CD14-positive monocyte (primary cell): ENCODE data around the gene CDH12. TPM values are rescaled to one million over a fixed set of nuclear protein-coding genes. Genes with fewer than 3 reads are reported as not detected.

Experiments used
- DNase-seq, 3 donors: peaks; one replicate each; pipeline ENCODE4 v3.0.0-alpha.2; 2011 to 2022
- H2AFZ ChIP-seq: 2 replicates; pipeline ENCODE4 v1.6.0; 2012; ENCODE audit warnings: mild to moderate bottlenecking, low read depth, low read length, inconsistent platforms; ENCODE audit not compliant: insufficient read depth, poor library complexity, severe bottlenecking
- H3K27ac ChIP-seq, 2 donors: 1 replicate in 1 of 2; 2 replicates in 1 of 2; pipeline ENCODE4 v1.5.1; 2012 to 2013; ENCODE audit warnings: low read length in 2 of 2, control low read depth in 1 of 2, inconsistent platforms in 1 of 2, low read depth in 1 of 2, mild to moderate bottlenecking in 1 of 2
- H3K27me3 ChIP-seq, 2 donors: one replicate each; pipeline versions ENCODE4 v1.6.0 to v1.6.1; 2011 to 2013; ENCODE audit warnings: low read length in 2 of 2; ENCODE audit not compliant: control insufficient read depth in 2 of 2, insufficient read depth in 2 of 2
- H3K36me3 ChIP-seq, 2 donors: replicated peaks in 1 of 2; 1 replicate in 1 of 2; 2 replicates in 1 of 2; pipeline versions ENCODE4 v1.5.1 to v1.6.1; 2012 to 2013; ENCODE audit warnings: low read length in 2 of 2, control low read depth in 1 of 2, inconsistent platforms in 1 of 2, mild to moderate bottlenecking in 1 of 2; ENCODE audit not compliant: insufficient read depth in 2 of 2, control insufficient read depth in 1 of 2
- H3K4me1 ChIP-seq, 2 donors: 1 replicate in 1 of 2; 2 replicates in 1 of 2; pipeline versions ENCODE4 v1.5.1 to v1.6.1; 2012 to 2013; ENCODE audit warnings: low read length in 2 of 2, control low read depth in 1 of 2, inconsistent platforms in 1 of 2, mild to moderate bottlenecking in 1 of 2, moderate library complexity in 1 of 2; ENCODE audit not compliant: insufficient read depth in 2 of 2, control insufficient read depth in 1 of 2
- H3K4me2 ChIP-seq: replicated peaks from 2 replicates; pipeline ENCODE3; 2012; ENCODE audit warnings: low read length, moderate library complexity, mild to moderate bottlenecking; ENCODE audit not compliant: poor library complexity, severe bottlenecking; ENCODE audit errors: extremely low read depth
- H3K4me3 ChIP-seq, 3 experiments: fragments of 200-600 bp in 1 of 3; sonication (generic) in 1 of 3; replicated peaks in 1 of 3; 1 replicate in 2 of 3; 2 replicates in 1 of 3; pipeline ENCODE4 v1.5.1; 2011 to 2013; ENCODE audit warnings: low read length in 3 of 3, mild to moderate bottlenecking in 3 of 3, control low read depth in 2 of 3, low read depth in 2 of 3, inconsistent platforms in 1 of 3, moderate library complexity in 1 of 3
- H3K79me2 ChIP-seq: 2 replicates; pipeline ENCODE4 v1.6.0; 2012; ENCODE audit warnings: mild to moderate bottlenecking, control low read depth, inconsistent platforms, low read length, moderate library complexity; ENCODE audit not compliant: insufficient read depth
- H3K9ac ChIP-seq: 2 replicates; pipeline ENCODE4 v1.6.0; 2017; ENCODE audit warnings: low read length, mild to moderate bottlenecking; ENCODE audit not compliant: insufficient read depth, poor library complexity, severe bottlenecking
- H3K9me3 ChIP-seq, 2 donors: replicated peaks in 1 of 2; 1 replicate in 1 of 2; 2 replicates in 1 of 2; pipeline versions ENCODE4 v1.5.1 to v1.6.1; 2012 to 2013; ENCODE audit warnings: low read length in 2 of 2, control low read depth in 1 of 2; ENCODE audit not compliant: control insufficient read depth in 1 of 2, insufficient read depth in 1 of 2
- H4K20me1 ChIP-seq: 2 replicates; pipeline ENCODE4 v1.6.0; 2012; ENCODE audit warnings: mild to moderate bottlenecking, low read length, control low read depth, moderate library complexity; ENCODE audit not compliant: insufficient read depth
- H3K27ac Mint-ChIP-seq, 7 donors: one replicate each; pipeline ENCODE4 v1.8.0; 2020; ENCODE audit warnings: mild to moderate bottlenecking in 7 of 7, mixed read lengths in 7 of 7, moderate library complexity in 6 of 7, inconsistent platforms in 2 of 7
- H3K27me3 Mint-ChIP-seq, 3 donors: one replicate each; pipeline ENCODE4 v1.8.0; 2021 to 2022; ENCODE audit warnings: low read depth in 3 of 3, mild to moderate bottlenecking in 3 of 3, mixed read lengths in 3 of 3, moderate library complexity in 3 of 3, inconsistent platforms in 1 of 3
- H3K36me3 Mint-ChIP-seq, 2 donors: one replicate each; pipeline ENCODE4 v1.8.0; 2020; ENCODE audit warnings: mixed read lengths in 2 of 2, inconsistent platforms in 1 of 2, mild to moderate bottlenecking in 1 of 2
- H3K4me1 Mint-ChIP-seq: one replicate; pipeline ENCODE4 v1.8.0; 2020; ENCODE audit warnings: mild to moderate bottlenecking, mixed read lengths
- H3K4me3 Mint-ChIP-seq, 2 donors: one replicate each; pipeline ENCODE4 v1.8.0; 2020; ENCODE audit warnings: mild to moderate bottlenecking in 2 of 2, mixed read lengths in 2 of 2, moderate library complexity in 1 of 2
- H3K9me3 Mint-ChIP-seq, 7 donors: one replicate each; pipeline ENCODE4 v1.8.0; 2020 to 2022; ENCODE audit warnings: mixed read lengths in 7 of 7, mild to moderate bottlenecking in 6 of 7, moderate library complexity in 6 of 7, inconsistent platforms in 2 of 7
- WGBS: methylation state at CpG from one replicate; pipeline ENCODE4 v1.1.5; 2013; ENCODE audit warnings: missing lambda C conversion rate; ENCODE audit not compliant: insufficient coverage; 5-methylcytosine and 5-hydroxymethylcytosine counted together
- intact Hi-C, 2 donors: fragments of 100-400 bp; cut with micrococcal nuclease; formaldehyde crosslinking; loops; one replicate each; pipeline versions ENCODE4 v1.15.0 to v1.15.1; 2023
- polyA plus RNA-seq, 3 donors: library from polyadenylated mRNA; depleted of rRNA in 1 of 3; unstranded in 2 of 3; stranded (reverse) in 1 of 3; fragments of 300-500 nt in 2 of 3; fragments of >200 nt in 1 of 3; fragmentation: Illumina TruSeq in 2 of 3; gene quantifications; 1 replicate in 2 of 3; 2 replicates in 1 of 3; pipeline ENCODE4 v1.2.3, GENCODE V29; 2012 to 2021
- TF ChIP-seq, protein P1 (sequence below): fragments of 200-600 bp; IDR thresholded peaks from one replicate; pipeline ENCODE4 v1.8.0; 2022; ENCODE audit warnings: antibody characterized with exemption, mild to moderate bottlenecking

Gene CDH12
- polyA plus RNA-seq, 3 donors, result not detected

- no peak overlapping the region for H3K4me3 Mint-ChIP-seq
- no peaks in the 10 kb centered on the region for H3K27me3 Mint-ChIP-seq
- no peaks in the 10 kb centered on the region for H3K4me1 Mint-ChIP-seq
- H3K36me3 Mint-ChIP-seq, result no peaks in the 10 kb centered on the region
- H3K4me1 ChIP-seq, result no peaks in the 10 kb centered on the region
- H4K20me1 ChIP-seq, result no peaks in the 10 kb centered on the region
- DNase-seq, result no peak
- H3K9me3 Mint-ChIP-seq, result peaks cover 3 to 14% (median 6%) of the 10 kb centered on the region in 7 donors
- WGBS, result 83% methylated on average over 2 of the region's 2 CpGs
- no peak overlapping the region for H3K27ac Mint-ChIP-seq
- H3K9me3 ChIP-seq, result peaks cover 10 to 12% of the 10 kb centered on the region in 2 donors
- H3K4me2 ChIP-seq, result no peak overlapping the region
- H3K4me3 ChIP-seq, result no peak overlapping the region
- H2AFZ ChIP-seq, result no peak overlapping the region
- intact Hi-C loops, result no loop called here
- H3K9ac ChIP-seq, result no peak overlapping the region
- H3K27me3 ChIP-seq, result no peaks in the 10 kb centered on the region
- no peaks in the 10 kb centered on the region for H3K36me3 ChIP-seq
- TF ChIP-seq, protein P1, sequence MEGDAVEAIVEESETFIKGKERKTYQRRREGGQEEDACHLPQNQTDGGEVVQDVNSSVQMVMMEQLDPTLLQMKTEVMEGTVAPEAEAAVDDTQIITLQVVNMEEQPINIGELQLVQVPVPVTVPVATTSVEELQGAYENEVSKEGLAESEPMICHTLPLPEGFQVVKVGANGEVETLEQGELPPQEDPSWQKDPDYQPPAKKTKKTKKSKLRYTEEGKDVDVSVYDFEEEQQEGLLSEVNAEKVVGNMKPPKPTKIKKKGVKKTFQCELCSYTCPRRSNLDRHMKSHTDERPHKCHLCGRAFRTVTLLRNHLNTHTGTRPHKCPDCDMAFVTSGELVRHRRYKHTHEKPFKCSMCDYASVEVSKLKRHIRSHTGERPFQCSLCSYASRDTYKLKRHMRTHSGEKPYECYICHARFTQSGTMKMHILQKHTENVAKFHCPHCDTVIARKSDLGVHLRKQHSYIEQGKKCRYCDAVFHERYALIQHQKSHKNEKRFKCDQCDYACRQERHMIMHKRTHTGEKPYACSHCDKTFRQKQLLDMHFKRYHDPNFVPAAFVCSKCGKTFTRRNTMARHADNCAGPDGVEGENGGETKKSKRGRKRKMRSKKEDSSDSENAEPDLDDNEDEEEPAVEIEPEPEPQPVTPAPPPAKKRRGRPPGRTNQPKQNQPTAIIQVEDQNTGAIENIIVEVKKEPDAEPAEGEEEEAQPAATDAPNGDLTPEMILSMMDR, result no peak
- H3K27ac ChIP-seq, result no peak overlapping the region
- H3K79me2 ChIP-seq, result no peaks in the 10 kb centered on the region
These were observed 227.7 kb downstream of the CDH12 start for GRCh38 chr5:22625451-22625850.

GRCh38 chr5:22621084-22621483 lies 232.1 kb downstream of the CDH12 start:
- Histone ChIP-seq H3K79me2 (no peaks in the 10 kb centered on the region), H3K4me1 (no peaks in the 10 kb centered on the region), H3K4me3 (no peak overlapping the region), H3K36me3 (no peaks in the 10 kb centered on the region), H3K9ac (no peak overlapping the region), H3K4me2 (no peak overlapping the region), H3K27ac (no peak overlapping the region), H2AFZ (no peak overlapping the region), H3K27me3 (no peaks in the 10 kb centered on the region), H3K9me3 (peaks cover 8 to 10% of the 10 kb centered on the region in 2 donors), H4K20me1 (no peaks in the 10 kb centered on the region)
- no peak overlapping the region for H3K27ac Mint-ChIP-seq
- H3K9me3 Mint-ChIP-seq, result peaks cover 3 to 11% (median 6%) of the 10 kb centered on the region in 7 donors
- WGBS, result no CpG with 5 or more reads among the region's 2 CpGs
- H3K36me3 Mint-ChIP-seq, result no peaks in the 10 kb centered on the region
- H3K27me3 Mint-ChIP-seq, result no peaks in the 10 kb centered on the region
- H3K4me3 Mint-ChIP-seq, result no peak overlapping the region
- intact Hi-C loops, result no loop called here
- TF ChIP-seq, protein P1, result no peak
- H3K4me1 Mint-ChIP-seq, result no peaks in the 10 kb centered on the region
- no peak for DNase-seq
